HG03432 (cell line): Measurements from ENCODE around the gene SGCD.

ENCODE experiments used
- ATAC-seq: cut with Tn5 transposase; IDR thresholded peaks from one replicate; pipeline ENCODE4 v1.9.1; 2021; ENCODE audit warnings: mild to moderate bottlenecking, moderate library complexity; ENCODE audit not compliant: unreplicated experiment

The SGCD gene

DNA sequence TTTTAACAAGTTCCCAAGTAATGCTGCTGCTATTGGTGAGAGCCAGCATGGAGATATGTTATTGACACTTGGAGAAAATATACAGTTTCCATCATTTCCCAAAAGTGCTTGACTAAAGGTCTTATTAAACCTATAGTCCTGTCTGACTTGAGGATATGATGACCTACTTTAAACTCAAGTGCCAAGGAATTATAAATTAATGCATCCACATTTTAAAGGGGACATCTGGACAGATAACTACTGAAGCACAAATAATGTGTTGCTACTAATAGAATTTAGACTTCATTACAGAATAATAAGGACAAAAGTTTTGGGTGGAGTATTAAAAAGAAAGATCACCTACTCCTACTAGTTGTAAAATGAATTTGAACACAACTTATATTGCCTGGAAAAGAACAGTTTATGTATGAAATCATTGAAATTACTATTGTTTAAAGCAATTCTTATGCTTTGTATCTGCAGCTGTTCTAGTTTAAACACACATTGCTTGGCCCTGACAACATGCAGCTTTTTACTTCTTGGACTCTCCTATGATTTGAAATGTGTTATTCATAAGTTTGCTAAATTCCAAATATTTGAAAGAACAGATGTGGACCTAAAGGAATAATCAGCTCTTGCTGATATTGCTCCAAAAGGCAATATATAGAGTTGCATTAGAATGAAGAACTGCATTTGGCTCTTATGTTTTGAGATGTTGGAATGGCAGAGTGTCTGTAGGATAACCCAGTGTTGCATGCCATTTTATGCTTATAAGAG, 73.4 kb downstream of the SGCD start:
- ATAC-seq = no peak

DNA sequence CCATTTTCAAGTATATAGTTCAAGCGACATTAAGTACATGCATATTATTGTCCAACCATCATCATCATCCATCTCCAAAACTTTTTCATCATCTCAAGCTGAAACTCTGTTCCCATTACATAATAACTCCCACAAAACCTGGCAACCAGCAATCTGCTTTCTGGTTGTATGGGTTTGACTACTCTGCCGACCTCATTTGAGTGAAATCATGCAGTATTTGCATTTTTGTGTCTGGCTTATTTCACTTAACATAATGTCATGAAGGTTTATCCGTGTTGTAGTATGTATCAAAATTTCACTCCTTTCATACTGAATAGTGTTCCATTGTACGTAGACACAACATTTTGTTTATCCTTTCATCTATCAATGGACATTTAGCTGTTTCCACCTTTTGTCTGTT, 74.8 kb downstream of the SGCD start:
- peak; percentile 12 for ATAC-seq

DNA sequence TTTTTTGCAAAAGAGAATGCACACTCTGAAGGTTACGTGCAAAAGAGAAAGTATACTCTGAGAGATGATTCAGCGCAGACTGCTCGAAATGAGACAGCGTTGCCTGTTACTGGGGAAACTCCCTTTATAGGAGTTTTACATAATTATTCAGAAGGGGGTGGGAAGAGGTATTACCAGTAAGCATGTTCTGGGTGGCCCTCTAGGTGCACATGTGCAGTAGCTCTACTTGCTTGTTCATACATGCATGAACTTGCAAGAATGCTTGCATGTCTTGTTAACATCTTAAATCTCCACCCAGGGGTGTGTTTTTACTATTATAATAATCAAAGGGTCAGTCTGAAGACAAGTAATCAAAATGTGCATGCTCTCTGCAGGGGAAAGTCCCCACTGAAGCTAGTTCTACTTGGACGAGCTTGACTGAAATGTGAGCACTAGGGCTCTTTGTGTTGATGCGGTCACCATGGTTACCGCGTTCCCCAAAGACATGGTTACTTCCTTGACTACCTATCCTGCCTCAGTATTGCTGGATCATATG, 75.5 kb downstream of the SGCD start:
- peak; percentile 98 for ATAC-seq

DNA sequence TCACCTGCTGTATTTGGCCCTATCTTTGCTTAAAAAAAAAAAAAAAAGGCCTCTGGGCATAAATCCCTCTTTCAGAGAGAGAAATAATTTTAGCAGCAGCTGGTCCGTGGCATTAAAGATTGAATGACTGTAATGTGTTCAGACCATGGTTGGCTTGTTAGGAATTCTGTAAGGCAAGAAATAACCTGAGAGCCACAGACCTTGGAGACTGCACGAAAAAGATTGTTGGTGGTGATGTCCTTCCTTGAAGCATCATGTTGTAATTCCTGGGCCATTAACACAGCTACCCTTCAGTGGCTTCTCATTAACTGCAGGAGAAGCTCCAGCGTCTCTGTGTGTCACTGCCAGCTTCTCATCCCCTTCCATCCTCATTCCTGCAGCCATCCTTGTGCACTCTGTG, 79.0 kb downstream of the SGCD start:
- ATAC-seq = no peak

DNA sequence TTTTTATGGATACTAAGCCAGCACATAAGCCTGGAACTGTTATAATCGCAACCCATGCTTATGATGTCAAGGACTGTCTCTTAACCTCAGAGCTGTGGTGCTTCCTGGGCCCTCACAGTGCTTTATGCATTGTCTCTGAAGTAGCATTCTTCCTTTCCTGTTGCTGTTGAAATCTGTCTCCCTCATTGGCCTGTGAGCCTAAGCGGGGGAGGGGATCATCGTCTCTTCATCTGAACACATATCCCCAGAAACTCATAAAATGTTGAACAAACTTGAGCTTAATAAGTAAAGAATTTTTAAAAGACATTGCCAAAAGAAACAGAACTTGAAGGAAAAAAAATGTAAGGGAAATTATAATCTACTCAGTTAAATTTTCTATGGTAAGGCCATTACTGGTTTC, 80.3 kb downstream of the SGCD start:
- no peak for ATAC-seq

DNA sequence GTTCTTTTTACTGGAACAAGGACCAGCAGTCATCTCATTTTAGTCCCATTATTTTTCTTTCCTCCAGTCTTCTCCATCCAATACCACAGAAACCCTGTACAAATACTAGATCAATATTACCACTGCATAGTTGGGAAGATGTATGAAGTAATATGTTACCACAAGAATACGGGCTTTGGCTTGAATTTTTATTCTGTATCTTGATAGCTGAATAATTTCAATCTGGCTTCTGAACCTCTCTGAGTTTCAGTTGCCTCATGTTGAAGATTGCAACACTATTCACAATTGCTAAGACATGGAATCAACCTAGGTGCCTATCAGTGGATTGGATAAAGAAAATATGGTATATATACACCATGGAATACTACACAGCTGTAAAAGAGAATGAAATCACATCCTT, 82.9 kb downstream of the SGCD start:
- no peak for ATAC-seq

DNA sequence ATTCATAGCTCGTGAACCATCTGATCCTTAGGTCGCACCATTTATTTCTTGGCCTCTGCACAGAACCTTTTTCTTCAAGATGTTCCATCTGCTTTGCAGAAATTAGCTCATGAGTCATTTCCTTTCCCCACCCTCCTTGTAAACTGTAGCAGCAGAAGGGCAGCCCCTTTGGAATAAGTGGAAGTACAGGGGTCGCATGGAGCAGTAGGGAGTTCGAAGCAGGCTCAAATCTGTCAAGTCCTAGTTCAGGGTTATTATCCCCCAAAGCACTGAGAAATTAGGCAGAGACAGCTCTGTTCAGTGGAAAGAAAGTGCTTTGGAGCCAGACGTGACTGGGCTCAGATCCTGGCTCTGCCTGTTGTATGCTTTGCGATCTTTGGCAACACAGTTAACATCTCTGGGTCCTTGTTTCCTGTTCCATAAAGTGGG, 84.2 kb downstream of the SGCD start:
- no peak for ATAC-seq

DNA sequence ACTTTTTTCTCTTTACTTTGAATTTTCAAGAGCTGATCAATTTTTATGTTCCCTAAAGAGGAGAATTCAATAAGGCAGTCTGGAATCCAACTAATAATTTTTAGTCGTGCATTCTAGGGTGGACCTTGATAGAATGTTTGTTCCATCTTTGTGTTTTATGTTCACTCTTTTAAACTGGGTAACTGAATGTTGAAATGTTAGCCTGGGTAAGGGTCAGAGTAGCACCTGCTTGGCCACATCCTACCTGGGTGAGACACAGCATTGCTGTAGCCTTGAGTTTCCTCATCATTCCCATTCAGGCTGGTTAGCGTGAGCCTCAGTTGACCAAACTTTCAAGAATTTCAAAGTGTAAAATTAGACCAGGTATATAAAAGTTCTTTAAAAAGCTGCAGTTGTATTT, 85.0 kb downstream of the SGCD start:
- no peak for ATAC-seq

DNA sequence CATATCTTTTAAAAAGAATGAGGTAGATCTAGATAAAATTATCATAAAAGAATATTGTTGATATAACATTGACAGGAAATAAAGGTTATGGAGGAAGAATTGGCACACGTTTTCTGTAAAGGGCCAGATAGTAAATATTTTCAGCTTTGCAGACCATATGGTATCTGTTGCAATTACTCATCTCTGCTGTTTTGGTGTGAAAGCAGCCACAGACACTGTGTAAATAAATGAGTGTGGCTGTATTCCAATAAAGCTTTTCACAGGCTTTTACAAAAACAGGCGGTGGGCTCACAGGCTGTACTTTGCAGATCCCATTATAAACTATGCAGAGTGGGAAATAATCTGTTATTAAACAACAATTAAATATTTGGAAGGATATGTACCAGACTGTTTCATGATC, 87.4 kb downstream of the SGCD start:
- no peak for ATAC-seq

DNA sequence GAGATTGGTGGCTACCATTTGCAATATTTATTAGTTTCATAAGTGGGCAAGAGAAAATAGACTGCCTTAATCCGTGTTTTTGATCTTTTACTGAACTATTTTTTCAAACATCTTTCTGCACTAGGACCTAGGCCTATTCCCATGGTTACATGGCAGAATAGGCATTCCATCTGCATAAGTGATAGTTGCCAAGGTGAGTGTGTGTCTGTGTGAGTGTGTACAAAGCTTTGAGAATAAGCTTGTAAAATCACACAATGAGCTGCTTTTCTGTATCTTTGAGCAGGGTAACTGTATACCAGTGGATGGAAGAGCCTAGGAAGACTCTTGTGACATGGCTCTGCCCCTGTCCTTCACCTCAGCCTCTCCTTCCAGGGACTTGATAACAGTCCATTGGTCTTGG, 92.7 kb downstream of the SGCD start:
- no peak for ATAC-seq

DNA sequence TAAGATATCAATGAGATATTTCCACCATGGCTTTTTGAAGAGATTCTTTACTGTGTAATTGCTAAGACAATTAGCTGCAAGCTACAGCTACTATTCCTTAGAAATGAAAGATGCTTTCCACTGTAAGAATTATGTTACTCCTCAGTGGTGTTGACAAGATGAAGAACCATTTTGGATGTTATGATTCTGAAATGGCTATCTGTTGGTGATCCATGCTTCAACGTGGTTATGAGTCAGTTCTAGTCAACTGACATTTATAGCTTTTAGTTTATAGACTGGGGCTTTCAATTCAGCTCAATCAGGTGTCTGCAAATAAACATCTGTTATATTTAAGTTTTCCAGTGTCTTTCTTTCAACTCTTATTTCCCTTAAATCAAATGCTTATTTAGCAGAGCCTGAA, 93.7 kb downstream of the SGCD start:
- ATAC-seq = no peak

DNA sequence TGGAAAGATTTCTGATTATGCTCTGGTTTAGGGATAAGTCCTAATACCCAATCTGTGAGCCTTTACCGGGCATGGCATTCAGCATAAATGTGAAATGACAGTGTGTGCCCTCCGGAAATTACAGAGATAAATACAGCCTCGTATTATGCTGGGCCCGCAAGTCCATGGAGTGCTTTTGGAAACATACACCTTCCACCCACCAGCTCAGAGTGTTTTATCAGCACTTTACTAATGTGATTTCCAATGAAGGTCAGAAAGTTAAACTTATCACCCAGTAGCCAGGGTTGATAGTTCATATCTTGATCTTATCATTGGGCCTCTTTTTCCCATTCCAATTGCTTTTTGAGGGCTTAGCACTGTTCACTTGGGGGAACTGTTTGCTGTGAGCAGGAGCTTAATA, 94.8 kb downstream of the SGCD start:
- no peak for ATAC-seq

DNA sequence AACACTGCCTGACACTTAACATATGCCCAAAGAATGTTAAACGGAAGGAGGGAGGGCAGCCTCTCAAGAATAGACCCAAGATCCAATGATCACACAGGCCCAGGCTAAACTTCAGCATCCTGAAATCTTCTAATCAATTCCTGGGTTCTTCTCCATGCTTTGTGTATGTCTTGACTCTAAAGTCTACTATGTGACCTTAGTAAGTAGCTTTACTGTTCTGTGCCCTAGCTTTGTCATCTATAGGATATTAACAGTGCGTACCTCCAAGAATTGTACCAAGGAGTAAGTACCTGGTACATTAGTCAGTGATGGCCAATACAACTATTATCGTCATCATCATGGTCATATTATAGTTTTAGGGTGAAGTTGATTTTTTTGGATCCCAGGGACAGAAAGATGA, 96.6 kb downstream of the SGCD start:
- ATAC-seq = no peak

DNA sequence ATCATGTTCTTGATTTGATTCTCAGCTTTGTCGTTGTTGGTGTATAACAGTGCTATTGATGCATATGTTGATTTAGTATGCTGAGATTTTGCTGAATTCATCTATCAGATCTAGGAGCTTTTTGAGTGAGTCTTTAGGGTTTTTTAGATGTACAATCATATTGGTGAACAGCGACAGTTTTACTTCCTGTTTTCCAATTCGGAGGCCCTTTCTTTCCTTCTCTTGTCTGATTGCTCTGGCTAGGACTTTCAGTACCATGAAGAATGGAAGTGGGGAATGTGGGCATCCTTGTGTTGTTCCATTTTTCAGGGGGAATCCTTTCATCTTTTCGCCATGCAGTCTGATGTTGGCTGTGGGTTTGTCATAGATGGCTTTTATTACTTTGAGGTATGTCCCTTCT, 100.4 kb downstream of the SGCD start:
- no peak for ATAC-seq

DNA sequence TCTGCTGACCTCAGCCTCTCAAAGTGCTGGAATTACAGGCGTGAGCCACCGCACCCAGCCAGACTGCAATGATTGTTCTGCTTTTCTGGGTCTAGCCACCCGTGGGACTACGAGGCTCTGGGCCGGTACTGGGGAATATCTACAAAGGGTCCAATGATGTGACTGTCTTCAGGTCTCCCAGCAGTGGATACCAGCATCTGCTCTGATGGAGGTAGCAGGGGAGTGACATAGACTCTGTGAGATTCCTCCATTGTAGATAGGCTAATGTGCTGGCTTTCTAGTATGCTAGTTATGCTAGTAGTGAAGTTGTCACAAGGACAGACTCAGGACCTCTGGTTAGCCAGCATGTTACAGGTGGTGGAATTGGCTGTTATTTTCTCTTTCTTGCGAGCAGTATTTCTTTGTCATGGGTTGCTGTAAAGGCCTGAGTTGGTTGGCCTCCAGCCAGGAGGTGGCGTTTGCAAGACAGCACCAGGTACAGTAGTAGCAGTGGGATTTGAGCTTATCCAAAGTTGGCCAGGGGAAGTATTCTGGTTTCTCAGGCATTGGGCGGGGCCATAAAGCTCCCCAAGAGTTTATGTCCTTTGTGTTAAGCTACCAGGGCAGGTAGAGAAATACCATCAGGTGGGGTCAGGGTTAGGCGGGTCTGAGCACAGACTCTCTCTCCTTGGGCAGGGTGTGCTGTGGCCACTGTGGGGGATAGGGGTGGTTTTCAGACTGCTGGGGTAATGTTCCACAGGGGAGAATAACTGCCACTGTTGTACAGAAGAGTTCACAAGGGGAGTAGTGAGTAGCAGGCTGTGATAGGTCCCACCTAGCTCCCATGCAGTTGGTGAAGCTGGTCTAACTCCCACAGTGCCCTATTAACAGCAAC, 105.2 kb downstream of the SGCD start:
- ATAC-seq = no peak

DNA sequence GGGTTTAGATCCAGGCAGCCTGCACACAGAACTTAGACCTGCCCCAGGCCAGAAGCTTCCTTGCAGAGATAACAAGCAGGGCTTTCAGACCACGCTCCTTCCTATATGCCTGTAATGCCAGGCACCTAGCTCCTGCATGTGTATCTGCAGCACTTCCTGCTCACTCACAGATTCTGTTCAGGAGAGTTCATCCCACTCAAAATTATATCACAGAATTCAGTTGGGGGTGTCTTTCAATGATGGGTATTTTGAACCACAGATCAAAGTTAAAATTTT, 105.8 kb downstream of the SGCD start:
- no peak for ATAC-seq

DNA sequence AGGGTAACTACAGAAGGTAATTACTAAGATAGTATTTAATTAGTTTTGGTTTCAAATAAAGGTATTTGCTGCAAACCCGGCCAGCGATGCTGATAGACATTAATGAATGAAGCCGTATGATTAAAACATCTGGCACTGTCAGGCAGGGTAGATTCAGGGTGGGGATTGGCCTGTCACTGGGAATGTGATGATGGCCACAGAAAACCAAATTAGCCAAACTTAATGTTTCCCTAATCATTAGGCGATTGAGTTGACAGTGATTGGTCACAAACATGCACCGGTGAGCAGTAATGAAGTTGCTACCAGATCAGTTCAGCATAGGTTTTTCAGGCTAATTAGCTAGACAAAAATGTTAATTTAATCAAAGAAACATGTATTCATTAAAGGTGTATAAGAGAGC, 107.5 kb downstream of the SGCD start:
- no peak for ATAC-seq

DNA sequence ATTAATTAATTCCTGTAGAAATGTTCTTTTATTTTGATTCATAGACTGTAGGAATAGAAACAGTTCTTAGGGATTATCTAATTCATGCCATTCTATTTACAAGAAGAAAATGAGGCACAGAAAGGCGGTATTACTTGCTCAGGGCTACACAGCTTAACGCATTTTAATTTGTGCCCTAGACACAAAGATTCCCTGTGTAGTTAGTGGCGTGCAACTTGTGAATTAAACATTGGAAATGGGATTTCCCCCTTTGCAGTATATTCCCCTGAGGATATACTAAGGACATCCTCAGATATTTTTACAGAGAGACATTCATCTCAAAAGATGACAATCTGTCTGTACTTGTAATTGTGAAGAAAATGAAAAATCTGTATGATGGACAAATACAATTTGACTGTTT, 108.1 kb downstream of the SGCD start:
- no peak for ATAC-seq

DNA sequence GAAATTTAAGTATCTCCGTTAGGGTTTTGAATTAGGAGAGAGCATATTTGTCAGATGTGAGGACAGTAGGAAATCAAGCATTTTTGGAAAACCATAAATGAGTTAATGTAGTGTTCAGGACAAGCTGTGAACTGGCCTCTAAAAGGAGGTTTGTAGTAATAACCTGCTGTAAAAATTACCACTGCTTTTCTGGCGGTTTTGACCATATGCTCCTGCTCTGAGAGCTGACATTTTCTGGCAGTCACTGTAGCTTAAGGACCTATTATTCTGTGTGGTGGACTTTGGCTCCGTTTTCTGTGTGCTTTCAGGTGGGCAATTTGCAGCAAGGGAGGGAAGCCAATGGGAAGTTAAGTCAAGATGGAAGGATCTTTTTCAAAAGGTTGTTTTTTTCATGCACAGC, 111.1 kb downstream of the SGCD start:
- ATAC-seq = no peak

DNA sequence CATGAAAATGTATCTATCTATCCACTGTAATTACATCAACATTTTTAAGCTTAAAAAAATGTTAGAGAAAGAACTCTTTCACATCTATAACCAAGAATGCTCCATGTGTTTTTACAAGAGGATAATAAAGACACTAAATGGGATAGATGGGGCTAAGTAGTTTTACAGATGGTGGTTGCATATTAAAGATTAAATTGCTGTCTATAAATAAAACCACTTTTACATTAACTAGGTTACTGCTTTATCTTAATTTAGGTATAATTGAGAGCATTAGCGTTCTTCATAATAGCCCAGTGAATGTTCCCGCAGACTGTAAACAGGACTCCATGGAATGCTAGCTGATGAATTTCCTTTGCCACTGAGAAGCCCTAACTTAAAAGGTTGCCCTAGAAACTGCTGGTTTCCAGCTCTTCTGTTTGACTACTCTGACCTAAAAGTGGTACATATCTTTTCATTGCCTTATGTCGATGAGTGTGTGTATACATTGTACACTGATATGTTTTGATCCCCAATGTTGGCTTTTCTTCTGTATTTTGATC, 117.9 kb downstream of the SGCD start:
- no peak for ATAC-seq

DNA sequence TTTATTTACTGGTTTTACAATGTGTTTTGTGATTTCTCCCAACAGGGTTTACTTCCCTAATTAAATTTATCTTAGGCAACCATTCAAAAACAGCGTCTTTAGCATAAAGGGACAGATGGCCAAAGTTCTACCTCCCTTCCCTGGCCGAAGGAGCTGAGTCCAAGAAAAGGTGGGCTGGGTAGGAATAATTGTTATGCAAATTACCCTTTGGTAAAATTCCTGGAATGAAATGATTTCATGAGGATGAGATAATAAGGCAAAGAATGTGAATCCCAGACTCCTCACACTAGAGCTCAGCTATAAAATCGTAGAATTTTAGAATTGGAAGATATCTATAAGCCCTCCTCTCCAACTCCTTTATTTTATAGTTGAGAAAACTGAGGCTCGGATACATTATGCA, 119.6 kb downstream of the SGCD start:
- ATAC-seq = no peak

DNA sequence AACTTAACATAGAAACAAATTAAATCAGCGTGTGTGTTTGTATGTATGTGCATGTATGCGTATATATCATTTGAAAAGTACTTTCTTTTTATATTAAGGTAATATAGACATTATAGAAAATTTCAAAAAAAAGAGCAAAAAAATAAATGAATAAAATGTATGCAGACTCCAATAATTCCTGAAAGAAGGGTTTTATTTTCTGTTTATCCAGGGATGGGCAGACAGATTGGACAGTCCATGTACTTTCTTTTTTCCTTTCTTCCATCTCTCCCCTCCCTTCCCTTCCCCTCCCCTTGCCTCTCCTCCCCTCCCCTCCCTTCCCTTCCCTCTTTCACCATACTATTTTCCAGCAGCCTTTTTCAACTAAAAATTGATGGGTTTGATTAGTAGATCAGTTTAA, 123.8 kb downstream of the SGCD start:
- no peak for ATAC-seq
